NB4 (cell line): Measurements from ENCODE around the gene ADGRG6.

Source experiments
- DNase-seq: peaks from one replicate; pipeline ENCODE4 v3.0.0; 2010; ENCODE audit warnings: low read depth
- H3K4me3 ChIP-seq: one replicate; pipeline ENCODE4 v1.5.1; 2011; ENCODE audit warnings: mild to moderate bottlenecking, low read depth, low read length, moderate library complexity
- CTCF ChIP-seq: IDR thresholded peaks from one replicate; pipeline ENCODE4 v1.5.1; 2012; ENCODE audit warnings: low read depth, low read length
- MAX ChIP-seq: IDR thresholded peaks from 2 replicates; pipeline ENCODE4 v1.6.1; 2011; ENCODE audit warnings: low read depth, low read length
- MYC ChIP-seq: IDR thresholded peaks from 2 replicates; pipeline ENCODE4 v1.6.1; 2011; ENCODE audit warnings: low read depth, low read length
- POLR2A ChIP-seq: IDR thresholded peaks from 2 replicates; pipeline ENCODE4 v1.6.1; 2011; ENCODE audit warnings: mild to moderate bottlenecking; ENCODE audit not compliant: insufficient read length; ENCODE audit errors: extremely low read depth

The ADGRG6 gene

GRCh38 chr6:142463988-142464387 lies 162.2 kb downstream of the ADGRG6 start:
- no peak for DNase-seq

GRCh38 chr6:142469220-142469619 lies 167.4 kb downstream of the ADGRG6 start:
- no peak for DNase-seq
- H3K4me3 ChIP-seq = no peak overlapping the region
- no peak for TF ChIP-seq MAX
- no peak for TF ChIP-seq MYC
- TF ChIP-seq POLR2A = no peak

More at GRCh38 chr6:142463988-142464387, 162.2 kb downstream of the ADGRG6 start:
- no peak for TF ChIP-seq MAX
- TF ChIP-seq POLR2A = no peak
- no peak overlapping the region for H3K4me3 ChIP-seq

DNA sequence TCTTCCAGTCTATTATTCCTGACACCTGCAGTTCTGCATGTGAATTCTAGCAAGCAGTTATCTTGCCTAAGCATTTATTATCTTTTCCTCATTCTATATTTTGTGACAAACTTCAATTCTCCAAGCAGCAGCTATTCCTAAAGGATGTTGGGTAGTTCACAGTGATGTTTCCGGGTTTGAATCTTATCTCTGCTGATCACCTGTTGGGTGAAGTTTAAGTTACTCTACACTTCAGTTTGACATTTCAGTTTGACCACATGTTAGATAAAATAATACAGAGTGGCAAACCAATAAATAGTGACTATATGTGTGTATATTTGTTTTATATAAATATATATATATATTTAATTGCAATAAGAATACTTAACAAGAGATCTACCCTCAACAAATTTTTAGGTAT lies 168.6 kb downstream of the ADGRG6 start:
- TF ChIP-seq POLR2A (no peak), CTCF (no peak), MAX (no peak), MYC (no peak)

GRCh38 chr6:142474531-142475289 lies 172.9 kb downstream of the ADGRG6 start:
- H3K4me3 ChIP-seq = no peak overlapping the region
- DNase-seq = peak; percentile 68
- TF ChIP-seq CTCF (peak; percentile 25), MAX (no peak), MYC (no peak), POLR2A (no peak)

More for the DNA sequence above, 168.6 kb downstream of the ADGRG6 start:
- DNase-seq = no peak
- H3K4me3 ChIP-seq = no peak overlapping the region

DNA sequence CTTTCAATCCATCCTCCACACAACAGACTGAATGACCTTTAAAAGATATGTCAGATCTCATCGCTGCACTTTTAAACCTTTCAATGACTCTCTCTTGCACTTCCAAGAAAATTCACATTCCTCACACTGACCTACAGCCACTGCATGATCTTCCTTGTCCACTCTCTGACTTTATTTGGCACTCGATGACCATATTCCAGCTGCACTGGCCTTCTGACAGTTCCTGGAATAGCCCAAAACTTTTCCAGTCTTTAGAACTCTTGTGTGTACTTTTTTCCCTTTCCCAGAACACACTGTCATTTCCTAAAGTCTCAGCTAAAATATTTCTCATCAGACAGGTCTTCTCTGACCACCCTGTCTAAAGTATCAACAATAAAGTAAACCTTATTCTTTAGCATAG lies 174.6 kb downstream of the ADGRG6 start:
- no peak for DNase-seq
- TF ChIP-seq POLR2A = no peak
- no peak for TF ChIP-seq MYC
- TF ChIP-seq MAX = no peak
- TF ChIP-seq CTCF = no peak
- no peak overlapping the region for H3K4me3 ChIP-seq

DNA sequence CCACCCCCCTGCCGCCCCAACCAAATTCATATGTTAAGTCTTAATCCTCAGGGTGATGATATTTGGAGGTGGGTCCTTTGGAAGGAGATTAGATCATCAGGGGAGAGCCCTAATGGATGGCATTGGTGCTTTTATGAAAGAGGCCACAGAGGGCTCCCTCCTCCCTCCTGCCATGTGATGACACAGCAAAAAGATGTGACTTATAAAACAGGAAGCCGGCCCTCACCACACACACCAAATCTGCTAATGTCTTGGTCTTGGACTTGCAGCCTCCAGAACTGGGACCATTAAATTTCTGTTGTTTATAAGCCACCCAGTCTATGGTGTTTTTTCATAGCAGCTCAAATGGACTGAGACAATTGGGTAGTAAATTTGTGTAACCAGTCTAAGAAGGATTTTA lies 176.3 kb downstream of the ADGRG6 start:
- no peak for TF ChIP-seq POLR2A
- no peak for TF ChIP-seq MAX
- TF ChIP-seq MYC = no peak
- TF ChIP-seq CTCF = no peak
- peak; percentile 80 for DNase-seq
- no peak overlapping the region for H3K4me3 ChIP-seq

DNA sequence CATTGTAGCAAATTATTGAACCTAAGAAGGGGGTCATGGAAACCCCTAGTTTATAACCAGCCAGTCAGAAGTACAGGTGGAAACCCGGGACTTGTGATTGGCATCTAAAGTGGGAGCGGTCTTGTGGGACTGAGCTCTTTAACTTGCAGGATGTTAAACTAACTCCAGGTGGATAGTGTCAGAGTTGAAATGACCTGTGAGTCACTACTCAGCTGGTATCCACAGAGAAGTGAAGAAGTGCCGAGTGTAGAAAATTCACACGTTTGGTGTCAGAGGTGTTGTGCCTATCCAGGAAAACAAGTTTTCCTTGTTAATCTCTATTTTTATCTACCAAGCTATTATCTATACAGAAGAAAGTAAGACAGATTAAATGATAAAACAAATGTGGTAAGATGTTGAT lies 179.7 kb downstream of the ADGRG6 start:
- no peak for DNase-seq
- H3K4me3 ChIP-seq = no peak overlapping the region
- TF ChIP-seq MYC (no peak), MAX (no peak), CTCF (no peak), POLR2A (no peak)
